Measurements from ENCODE around the gene MAD1L1.

Gene MAD1L1

DNA sequence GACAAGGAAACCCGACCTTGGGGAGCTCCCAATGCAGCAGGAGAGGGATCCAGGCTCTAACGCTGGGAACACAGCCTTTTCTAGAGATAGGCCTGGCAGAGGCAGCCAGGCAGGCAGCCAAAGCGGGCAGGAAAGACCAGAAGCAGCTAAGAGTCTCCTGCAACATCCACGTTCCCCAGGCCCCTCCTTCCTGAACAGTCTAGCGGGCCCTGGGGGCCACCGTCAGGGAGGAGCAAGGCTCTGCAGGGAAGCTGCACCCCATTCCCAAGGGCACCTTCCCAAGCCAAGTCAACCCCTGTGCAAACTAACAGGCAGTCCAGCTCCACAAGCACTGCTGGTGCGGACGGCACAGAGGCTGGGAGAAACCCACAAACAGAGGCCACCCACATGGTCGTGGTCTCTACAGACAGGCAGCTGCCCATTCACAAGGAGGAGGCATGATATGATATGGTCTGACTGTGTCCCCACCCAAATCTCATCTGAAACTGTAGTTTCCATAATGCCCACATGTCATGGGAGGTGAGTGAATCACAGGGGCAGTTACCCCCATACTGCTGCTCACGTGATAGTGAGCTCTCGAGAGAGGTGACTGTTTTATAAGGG is 115.7 kb downstream of the MAD1L1 start:
- DNase-seq (ENCODE audit: low read depth), result no peak

- no peak for DNase-seq (ENCODE audit: low read depth)
These were observed 116.3 kb downstream of the MAD1L1 start for GRCh38 chr7:2116448-2116810.

GRCh38 chr7:2115760-2116447 is 116.8 kb downstream of the MAD1L1 start:
- DNase-seq (ENCODE audit: low read depth), result no peak

- DNase-seq (ENCODE audit: low read depth), result no peak
These were observed 117.6 kb downstream of the MAD1L1 start for GRCh38 chr7:2114926-2115759.

- DNase-seq (ENCODE audit: low read depth), result no peak
These were observed 118.7 kb downstream of the MAD1L1 start for GRCh38 chr7:2114052-2114451.

DNA sequence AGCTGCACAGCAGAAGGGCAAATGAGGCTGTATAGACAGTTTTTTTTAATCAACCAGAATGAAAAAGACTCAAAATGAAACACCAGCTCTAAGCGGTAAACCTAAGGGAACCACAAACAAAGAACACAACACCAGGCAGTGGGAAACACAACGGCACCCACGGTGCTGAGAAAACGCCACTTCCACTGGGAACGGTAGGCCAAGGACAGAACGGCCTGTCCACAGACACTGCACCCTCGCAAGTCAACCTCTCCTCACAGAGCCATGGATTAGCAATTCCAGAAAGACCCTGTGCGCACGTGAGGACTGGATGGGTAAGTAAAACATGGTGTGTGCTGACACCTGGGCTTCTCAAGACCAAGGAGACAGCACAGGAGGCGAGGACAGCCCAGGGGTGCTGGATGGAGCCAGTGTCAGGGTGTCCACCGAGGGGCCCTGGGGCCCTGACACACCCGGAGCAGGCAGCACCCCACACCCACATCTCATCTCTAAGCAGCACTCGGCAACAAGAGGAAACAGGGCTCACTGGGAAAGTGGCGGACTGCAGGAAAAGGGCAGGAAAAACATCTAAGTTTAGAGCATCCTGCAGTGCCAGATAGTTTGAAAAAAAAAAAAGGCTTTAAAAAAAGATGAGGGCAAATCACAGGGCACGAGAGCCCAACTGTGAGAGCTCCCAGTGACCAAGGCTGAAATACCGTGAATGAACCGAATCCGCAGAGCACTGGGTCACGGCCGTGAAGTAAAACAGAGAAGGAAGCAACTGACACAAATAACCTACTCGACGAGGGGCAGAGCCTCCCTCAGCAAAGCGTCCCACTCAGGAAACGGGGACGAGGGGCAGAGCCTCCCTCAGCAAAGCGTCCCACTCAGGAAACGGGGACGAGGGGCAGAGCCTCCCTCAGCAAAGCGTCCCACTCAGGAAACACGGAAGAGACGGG is 120.2 kb downstream of the MAD1L1 start:
- DNase-seq (ENCODE audit: low read depth), result no peak

GRCh38 chr7:2111568-2111967 is 121.2 kb downstream of the MAD1L1 start:
- DNase-seq (ENCODE audit: low read depth), result no peak

DNA sequence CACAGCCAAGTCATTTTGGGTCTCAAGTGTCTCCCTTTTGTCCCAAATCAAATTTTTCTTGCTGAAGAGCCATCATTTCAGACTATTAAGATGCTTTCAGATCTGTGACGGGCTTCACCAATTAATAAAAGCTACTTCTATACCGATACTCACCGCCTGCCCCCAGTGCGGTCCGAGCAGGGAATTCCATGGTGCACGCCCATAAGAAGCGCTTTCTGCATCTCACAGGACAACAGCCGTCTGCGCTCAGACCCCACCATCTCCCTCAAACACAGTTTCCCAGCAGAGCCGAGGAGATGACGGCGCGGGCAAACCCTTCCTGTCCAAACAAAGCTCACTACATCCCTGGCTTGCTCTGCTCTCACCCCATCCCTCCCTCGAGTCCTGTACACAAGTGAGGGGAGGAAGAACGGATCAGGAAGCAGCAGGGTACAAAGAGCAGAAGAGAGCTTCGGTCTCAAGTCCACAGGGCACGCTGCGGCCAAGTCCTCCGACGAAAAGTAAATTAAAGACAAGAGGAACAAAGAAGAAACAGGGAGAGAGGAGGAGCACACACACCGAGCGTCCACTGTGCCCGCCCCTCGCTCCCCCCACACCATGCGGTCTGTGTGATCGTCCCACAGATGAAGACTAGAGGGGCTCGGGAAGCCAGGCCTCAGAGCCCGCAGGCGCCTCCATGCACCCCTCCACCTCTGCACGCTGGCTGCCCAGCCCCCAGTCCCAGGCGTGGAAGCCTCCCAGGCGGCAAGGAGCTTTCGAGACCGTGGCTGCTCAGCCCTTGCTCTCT is 121.9 kb downstream of the MAD1L1 start:
- no peak for DNase-seq (ENCODE audit: low read depth)

- DNase-seq (ENCODE audit: low read depth), result no peak
These were observed 122.7 kb downstream of the MAD1L1 start for GRCh38 chr7:2109936-2110609.

GRCh38 chr7:2109251-2109872 is 123.4 kb downstream of the MAD1L1 start:
- no peak for DNase-seq (ENCODE audit: low read depth)

GRCh38 chr7:2108501-2109250 is 124.1 kb downstream of the MAD1L1 start:
- no peak for DNase-seq (ENCODE audit: low read depth)

- no peak for DNase-seq (ENCODE audit: low read depth)
These were observed 124.7 kb downstream of the MAD1L1 start for GRCh38 chr7:2108071-2108455.

- DNase-seq (ENCODE audit: low read depth), result no peak
These were observed 125.2 kb downstream of the MAD1L1 start for GRCh38 chr7:2107386-2108070.

DNA sequence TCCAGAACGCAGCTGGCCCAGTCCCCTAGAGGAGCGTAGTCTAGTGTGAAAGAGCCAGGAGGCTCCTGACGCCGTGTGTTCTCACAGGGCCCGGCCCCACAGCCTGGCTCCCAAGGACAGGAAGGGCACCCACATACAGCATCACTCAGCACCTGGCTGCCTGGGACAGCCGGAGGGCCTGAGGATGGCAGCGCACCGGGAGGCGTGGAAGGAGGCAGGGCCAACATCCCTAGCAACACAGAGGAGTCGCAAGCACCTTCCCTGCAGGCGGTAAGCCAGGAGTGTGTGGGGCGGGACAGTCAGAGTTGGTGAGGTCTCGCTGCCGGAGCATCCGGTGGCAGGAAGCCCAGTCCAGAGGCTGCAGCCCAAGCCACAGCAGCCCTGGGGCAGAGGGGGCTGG is 125.8 kb downstream of the MAD1L1 start:
- DNase-seq (ENCODE audit: low read depth), result no peak

DNA sequence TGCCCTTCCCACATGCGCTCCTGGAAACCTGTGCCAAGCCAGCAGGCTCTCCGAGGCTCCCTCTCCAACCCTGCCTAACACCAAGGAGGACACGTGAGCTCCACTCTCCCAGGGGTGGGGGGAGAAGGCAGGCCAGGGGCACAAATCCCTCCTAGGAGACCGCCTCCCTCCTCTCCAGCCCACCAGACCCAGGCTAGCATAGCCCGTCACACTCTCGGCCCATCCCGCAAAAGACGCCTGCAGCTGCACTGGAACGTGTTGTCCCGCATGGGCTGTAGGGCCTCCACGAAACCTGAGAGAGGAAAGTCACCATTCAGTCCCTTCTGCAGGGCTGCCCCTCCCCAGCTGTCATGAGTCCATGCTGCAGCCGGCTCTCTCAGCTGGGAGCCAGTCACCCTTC is 126.3 kb downstream of the MAD1L1 start:
- no peak for DNase-seq (ENCODE audit: low read depth)

DNA sequence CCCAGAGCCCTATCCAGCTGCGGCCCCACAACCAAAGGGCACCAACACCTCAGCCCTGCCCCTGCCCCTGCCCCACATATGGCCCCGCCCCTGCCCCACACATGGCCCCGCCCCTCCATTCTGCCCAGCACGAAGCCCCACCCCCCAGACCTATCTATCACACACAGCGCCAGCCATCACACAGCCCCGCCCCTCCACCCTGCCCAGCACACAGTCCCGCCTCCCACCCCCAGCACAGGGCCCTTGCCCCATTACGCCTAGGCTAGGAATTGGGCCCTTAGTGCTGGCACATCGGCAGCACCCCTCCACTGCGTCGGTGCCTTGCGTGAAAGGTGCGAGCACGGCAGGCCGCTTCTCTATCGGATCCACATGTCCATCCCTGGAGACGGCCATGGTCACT is 126.8 kb downstream of the MAD1L1 start:
- no peak for DNase-seq (ENCODE audit: low read depth)

DNA sequence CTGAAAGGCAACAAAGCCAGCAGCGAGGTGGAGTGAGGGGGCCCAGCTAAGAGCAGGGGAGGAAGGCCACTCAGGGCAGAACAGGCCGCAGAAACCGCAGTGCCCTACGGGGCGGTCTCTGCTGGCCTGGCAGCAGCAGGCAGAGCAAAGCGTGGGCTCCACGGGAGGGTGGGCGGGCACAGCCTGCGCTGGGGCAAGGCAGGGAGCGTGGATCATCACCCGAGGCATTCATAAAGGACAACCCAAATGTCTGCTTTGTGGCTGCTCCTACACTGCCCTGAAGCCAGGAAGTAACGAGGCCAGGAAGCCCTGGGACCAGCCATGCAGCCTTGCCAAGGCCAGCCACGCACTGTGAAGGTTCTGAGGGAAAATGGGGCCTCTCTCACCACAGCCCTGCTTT is 127.5 kb downstream of the MAD1L1 start:
- no peak for DNase-seq (ENCODE audit: low read depth)

DNA sequence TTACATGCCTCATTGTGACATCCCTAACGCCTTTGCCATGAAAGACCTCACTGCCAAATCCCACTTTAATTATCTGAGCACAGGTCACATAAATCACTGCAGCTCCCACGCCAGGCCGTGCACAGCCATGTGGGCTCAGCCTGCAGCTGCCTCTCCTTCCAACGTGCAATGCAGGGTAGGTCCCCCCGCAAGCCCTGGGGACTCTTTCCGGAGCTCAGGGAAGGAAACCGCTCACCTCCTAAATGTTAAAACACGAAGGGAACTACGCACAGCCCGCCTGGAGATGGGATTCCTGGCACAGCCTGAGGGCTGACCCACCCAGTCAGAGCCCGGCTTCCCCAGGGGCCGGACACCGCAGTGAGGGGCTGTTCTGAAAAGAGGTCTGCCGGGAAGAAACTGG is 128.0 kb downstream of the MAD1L1 start:
- no peak for DNase-seq (ENCODE audit: low read depth)

- peak; percentile 32 for DNase-seq (ENCODE audit: low read depth)
These were observed 128.5 kb downstream of the MAD1L1 start for GRCh38 chr7:2104107-2104710.
